NCI-H510A (cell line): ENCODE results near the gene TCF3.
"Not testable (repeated sequence)": the region's sequence is repeated elsewhere in the genome, so short reads cannot be mapped to it uniquely, and the experiment has no call there.

Experiments
- DNase-seq: peaks from one replicate; lab custom pipeline; 2025; lab: John Stamatoyannopoulos, UW

Gene TCF3

DNA sequence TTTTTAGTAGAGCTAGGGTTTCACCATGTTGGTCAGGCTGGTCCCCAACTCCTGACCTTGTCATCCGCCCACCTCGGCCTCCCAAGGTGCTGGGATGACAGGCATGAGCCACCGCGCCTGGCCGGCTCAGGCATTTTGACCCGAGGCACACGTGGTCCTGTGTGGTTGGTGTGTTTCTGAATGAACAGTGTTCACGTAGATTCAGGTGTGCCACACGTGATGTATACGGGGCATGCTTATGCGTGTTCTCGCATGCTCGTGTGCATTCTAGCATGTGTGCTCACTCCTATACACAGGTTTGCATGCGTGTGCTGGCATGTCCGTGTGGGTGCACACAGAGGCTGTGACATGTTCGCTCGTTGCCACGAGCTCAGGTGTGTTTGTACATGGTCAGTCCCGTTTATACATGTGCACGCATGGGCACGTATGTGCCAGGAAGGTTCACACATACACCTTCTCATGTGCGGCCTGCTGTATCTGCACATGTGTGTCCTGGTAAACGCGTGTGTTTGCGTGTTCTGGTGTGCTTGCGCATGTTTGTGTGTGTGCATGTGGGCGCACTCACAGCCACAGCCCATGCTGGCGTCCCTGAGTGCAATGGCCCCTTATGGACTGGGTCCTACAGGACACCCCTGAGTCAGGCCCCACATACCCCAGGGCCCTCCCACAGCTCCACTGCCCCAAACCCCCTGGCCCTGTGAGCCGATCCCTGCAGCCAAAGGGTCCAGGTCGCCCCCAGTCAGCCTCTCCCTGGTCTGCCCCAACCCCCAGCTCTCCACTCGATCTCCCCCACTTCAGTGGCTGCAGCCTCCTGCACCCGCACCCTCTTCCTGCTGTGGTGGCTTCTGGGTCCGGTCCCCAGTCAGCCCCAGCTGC lies 20.6 kb upstream of the TCF3 start:
- no peak for DNase-seq

DNA sequence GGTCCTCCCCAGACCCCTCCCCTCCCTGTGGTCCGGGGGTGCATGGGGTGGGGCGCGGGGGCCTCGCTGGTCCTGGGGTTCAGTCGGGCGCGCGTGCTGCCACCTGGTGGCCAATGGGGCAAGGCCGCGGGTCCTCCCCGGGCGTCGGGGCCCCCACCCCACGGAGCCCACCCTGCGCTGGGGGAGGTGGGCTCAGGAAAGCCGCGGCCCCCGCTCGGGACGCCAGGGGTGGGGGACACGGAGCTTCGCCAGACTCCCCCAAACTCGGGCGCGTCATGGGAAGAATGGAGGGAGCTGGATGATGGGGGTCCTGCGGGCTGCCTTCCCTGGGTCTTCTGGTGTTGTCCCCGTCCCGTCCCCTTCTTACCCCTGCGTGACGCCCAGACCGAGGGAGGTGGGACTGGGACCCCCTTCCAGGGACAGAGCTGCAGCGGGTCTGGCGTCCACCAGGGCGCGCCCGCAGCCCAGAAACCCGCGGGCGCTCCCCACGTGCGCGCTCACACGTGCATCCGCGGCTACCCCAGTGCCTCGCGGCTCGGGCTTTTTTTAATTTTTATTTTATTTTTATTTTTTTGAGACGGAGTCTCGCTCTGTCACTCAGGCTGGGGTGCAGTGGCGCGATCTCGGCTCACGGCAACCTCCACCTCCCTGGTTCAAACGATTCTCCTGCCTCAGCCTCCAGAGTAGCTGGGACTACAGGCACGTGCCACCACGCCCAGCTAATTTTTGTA lies 19.8 kb upstream of the TCF3 start:
- DNase-seq, result no peak

DNA sequence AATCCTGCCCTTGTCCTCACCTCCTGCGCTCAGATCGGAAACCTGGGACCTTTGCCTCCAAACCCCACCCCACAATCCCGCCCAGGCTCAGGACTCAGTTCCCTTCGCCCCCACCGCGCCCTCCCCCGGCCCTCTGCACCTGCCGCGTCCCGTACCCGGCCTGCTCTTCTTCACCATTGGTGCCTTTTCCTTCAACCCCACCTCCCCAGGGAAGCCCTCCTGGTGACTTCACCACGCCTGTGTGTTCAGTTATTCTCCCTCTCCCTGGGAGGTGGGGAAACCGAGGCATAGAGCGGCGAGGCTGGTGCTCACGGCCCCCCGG lies 19.3 kb upstream of the TCF3 start:
- DNase-seq, result no peak

DNA sequence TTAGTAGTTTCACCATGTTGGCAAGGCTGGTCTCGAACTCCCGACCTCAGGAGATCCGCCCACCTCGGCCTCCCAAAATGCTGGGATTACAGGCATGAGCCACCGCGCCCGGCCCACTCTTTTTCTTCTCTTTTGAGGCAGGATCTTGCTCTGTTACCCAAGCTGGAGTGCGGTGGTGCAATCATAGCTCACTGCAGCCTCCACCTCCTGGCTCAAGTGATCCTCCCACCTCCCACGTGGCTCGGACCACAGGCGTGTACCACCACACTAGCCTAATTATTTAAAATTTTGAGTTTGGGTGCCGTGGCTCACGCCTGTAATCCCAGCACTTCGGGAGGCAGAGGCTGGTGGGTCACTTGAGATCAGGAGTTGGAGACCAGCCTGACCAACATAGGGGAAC lies 18.3 kb upstream of the TCF3 start:
- DNase-seq, result not testable (repeated sequence)

DNA sequence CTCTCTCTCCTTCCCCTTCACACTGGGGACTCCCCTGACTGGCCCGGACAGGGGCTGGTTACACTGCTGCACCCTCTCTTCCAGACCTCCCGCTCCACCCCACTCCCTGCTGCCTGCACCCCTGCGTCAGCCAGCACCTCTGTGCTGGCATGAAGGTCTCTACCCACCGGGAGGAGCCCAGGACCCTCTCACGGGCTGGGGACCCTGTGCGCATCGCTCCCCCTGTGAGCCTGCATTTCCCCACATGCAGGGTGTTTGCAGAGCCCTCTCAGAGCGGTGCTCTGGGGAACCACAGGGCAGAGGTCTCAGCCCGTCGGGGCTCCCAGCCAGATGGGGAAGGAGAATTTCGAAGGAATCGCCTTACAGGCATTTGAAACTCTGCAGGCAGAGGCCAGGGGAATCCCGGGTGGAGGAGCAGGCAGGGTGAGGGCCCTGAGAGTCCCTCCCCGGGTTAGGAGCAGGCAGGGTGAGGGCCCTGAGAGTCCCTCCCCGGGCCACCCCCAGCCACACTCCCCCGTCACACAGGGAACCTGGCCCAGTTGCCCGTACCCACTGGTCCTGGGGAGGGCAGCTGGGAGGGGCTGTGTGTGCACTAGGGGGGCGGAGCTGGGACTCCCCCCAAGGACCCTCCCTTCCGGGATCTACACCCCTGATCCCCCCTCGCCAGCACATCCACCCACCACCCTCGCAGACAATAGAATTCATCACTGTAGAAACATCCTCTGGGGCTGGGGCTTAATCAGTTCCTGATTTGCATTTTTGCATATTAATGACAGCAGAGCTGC lies 16.3 kb upstream of the TCF3 start:
- no peak for DNase-seq

DNA sequence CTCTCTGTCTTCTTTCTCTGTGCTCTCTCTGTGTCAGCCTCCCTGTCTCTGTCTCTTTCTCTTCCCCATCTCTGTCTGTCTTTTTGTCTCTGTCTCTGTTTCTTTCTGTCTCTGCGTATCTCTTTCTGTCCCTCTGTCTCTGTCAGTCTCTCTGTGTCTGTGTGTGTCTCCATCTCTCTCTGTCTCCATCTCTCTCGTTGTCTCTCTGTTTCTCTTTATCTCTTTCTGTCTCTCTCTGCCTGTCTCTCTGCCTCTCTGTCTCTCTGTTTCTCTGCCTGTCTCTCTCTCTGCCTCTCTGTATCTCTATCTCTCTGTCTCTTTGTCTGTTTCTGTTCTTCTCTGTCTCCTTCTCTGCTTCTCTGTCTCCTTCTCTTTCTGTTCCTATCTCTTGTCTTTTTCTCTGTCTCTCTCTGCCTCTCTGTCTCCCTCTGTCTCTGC lies 15.7 kb upstream of the TCF3 start:
- DNase-seq, result no peak

DNA sequence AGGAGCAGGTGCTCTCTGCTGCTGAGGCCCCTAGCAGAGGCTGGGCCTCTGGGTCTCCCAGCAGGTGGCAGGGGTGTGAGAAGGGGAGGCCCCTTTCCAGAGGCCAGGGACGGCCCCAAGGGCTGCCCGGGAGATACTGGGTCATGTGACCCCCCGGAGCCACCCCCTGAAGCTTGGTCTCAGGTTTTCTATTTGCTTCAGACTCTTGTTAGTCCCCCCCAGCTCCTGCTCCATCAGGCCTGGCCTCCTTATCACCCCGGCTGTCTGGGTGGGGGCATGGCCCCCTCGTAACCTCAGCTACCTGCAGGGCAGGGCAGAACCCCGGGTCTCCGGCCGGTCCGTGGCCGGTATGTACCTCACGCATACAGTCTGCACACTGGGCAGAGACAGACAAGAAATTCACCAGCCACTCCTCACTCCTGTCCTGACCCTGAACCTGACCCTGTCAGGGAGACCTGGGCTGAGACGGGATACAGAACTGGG lies 13.2 kb upstream of the TCF3 start:
- DNase-seq, result no peak

DNA sequence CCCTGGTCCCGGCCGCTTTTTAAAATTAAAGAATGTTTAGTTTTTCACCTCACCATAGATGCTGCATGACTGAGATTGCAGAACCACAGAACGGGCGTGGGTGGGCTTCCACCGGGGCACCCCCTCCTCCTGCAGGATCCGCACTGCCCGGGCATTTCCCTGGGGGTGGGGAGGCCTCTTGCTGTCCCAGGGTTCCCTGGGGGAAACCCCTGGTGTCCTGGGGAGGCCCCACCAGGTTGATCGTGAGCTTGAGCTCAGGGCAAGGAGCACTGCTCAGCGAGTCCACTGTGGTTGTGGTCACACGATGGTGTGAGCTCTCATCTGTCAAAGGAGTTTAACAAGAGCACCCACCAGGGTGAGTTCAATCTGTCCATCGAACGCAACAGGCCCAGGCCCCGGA lies 11.4 kb upstream of the TCF3 start:
- no peak for DNase-seq

DNA sequence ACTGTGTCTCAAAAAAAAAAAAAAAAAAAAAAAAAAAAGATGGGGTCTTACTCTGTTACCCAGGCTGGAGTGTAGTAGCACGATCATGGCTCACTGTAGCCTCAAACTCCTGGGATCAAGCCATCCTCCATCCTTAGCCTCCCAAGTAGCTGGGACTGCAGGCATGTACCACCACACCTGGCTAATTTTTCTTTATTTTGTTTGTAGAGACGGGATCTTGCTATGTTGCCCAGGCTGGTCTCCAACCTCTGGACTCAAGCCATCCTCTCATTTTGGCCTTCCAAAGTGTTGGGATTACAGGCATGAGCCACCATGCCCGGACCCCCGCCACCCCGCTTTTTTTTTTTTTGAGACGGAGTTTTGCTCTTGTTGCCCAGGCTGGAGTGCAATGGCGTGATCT lies 10.8 kb upstream of the TCF3 start:
- DNase-seq, result not testable (repeated sequence)

DNA sequence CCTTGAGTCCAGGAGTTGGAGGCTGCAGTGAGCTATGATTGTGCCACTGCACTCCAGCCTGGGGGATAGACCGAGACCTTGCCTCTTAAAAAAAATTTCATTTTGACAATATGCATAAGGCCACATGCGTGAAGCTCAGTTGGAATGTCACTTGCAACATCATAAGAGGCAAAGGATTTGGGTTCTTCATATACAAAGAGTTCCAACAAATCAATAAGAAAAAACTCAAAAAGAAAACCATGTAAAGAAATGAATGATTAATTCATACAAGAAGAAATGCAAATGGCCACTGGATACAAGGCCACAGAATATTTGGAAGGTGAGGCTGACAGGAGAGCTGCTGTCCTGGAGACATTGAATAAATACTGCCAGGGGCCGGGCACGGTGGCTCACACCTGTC lies 9.6 kb upstream of the TCF3 start:
- no peak for DNase-seq

DNA sequence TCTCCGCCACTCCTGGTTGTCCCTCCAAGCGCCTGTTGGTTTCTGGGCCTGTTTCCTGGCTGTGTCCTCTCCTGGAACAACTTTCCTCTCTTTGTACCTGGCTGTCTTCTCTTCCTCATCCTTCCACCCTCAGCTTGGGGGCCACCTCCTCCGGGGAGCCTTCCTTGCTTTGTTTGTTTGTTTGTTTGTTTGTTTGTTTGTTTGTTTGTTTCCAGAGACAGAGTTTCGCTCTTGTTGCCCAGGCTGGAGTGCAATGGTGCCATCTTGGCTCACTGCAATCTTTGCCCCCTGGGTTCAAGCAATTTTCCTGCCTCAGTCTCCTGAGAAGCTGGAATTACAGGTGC lies 6.6 kb upstream of the TCF3 start:
- DNase-seq, result no peak

DNA sequence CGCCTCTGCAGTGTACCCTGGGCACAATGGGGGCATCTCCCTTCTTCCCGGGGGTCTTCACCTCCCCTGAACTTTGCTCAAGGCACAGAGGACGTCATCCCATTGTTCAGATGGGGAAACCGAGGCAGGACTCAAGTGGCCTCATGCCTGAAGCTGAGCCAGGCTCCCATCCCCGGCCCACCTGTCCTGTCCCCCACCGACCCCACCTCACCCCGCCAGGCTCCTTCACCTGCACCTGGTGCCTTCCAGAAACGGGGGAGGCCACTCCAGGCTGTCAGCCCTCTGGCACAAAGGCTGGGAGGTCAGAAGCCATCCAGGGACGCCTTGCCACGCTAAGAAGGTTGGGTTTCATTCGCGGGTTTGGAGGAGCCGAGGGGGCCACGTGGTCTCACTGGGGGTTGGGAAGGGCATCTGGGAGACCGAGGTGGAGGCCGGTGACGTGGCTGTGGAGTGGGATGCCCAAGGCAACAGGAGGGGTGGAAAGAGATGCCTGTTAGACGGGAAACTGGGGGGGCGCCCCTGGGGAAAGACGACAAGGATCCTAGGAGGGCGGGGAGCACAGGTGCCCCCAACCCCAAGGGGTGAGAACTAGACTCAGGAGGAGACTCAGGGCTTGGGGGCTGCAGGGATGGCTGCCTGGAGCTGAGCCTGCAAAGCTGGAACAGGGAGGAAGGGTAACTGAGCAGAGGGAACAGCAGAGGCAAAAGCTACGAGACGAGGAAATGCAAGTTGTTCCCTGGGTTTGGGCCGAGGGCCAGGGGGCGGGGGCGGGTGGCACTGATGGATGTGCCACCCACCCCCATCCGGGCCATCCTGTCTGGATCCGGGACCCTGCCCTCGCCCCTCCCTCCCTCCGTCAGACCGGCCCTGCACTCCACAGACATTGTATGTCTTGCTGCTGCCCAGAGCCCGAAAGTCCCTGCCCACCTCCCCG lies 6.0 kb upstream of the TCF3 start:
- DNase-seq, result no peak

DNA sequence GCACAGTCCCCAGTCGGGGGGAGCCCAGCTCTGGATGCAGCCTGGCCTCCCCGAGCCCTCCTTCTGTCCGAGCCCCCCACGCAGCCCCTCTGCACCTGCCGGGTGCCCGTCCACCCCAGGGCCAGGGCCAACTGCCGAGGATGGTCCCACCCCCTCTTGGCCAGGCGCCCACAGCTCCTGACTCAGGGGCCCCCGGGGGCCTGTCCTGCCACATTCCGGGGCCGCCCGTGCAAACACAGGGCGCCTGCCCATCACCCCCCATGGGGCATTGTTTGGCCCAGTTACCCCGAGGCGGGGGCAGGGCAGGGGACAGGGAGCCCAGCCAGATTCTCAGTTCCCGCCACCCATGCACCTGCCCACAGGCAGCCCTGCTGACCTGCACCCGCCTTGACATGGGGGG lies 5.3 kb upstream of the TCF3 start:
- DNase-seq, result no peak

DNA sequence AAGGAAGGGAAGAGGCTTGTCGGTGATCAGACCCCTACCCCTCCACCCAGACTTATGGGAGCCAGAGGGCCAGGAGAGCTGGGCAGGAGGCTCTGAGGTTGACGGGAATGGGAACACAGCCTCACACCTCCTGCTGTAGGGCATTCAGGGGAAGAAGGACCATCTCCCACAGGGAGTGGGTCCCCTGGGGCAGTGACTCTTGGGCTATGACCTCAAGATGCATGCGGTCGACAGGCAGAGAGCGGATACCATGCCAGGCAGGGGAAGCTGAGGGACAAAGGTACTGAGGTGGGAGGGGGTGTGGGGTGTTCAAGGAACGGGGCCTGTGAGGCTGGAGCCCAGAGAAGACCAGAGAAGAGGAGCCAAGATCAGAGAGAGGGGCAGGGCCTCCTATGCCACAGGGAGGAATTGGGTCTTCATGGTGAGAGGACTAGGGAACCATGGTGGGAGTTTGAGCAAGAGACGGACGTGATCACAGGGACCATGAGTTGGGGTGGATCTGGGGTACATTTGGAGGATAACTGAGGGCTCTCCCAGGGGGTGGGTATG lies 4.6 kb upstream of the TCF3 start:
- DNase-seq, result no peak

DNA sequence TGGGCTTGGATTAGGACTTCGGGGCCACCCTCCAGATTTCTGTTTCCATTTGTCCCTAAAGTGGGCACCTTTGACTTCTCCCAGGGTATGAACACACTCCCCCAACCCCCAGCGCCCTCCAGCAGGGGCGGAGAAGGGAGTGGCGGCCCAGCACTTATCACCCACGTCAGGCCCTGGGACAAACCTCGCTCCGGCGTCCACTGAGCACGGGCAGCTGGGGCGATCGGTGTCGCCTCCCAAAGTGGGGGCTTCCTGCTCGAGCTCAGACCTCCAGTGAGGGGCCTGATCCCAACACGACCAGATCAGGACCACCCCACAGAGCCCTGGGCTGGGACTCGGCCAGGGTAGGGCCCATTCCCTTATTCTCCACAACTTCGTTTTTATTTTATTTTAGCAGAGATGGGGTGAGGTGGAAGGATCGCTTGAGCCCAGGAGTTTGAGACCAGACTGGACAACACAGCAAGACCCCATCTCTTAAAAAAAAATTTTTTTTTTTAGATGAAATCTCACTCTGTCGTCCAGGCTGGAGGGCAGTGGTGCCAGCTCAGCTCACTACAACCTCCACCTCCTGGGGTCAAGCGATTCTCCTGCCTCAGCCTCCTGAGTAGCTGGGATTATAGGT lies 3.7 kb upstream of the TCF3 start:
- no peak for DNase-seq

DNA sequence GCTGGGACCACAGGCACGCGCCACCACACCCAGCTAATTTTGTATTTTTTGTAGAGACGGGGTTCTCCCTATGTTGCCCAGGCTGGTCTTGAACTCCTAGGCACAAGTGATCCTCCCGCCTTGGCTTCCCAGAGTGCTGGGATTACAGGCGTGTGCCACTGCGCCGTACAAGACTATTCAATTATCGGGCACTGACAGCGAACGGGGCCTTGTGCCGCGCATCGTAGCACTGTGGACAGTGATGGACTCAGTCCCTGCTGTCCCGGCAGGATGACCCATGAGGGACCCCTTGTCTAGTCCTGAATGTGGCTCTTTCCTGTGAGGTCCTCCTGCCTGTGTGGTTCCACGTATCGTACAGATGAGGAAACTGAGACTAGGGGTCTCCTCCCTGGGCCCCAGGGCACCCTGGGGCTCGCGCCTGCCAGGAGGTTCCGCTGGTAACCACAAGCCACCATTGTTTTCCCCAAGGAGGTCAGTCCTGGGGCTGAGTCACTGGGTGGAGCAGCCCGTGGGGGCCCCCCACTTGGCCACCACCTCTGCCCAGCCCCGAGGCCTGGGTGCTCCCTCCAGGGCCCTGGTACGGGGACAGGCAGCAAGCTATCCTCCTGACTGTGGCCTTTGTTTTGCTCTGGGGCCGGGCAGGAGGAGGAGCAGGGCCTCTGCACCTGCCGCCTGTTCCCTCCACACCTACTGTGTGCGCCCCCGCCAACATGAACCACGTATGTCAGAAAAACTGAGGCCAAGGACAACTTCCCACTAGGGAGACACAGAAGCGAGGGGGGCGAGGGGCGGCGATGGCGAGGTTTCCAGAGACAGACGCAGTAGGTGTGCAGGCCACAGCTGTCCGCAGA lies 2.9 kb upstream of the TCF3 start:
- DNase-seq, result no peak

DNA sequence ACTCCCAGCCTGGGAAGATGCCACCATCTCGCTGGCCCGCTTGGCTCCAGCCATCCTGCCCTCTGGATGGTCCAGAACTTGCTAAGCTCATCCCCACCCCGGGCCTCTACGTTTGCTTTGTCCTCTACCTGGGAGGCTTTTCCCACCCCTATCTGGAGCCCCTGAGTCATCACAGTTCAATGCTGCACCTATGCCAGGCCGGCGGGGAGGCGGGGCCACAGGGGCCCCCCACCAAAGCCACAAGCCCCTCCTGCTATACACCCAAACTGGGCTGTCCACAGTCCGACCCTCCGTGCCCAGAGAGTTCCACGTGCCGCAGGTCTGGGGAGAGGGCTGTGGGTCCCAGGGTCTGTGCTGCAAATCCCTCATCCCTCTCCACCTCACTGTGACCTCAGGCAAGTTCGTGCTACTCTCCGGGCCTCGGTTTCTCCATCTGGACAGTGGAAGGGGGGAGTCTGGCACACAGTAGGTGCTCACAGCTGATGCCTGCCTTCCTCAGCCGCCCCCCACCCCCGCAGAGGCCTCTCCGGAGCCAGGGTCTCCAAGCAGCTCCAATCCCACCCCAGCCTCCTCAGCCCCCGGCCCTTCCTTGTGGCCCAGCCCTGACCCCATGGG lies 1.9 kb upstream of the TCF3 start:
- DNase-seq, result no peak

DNA sequence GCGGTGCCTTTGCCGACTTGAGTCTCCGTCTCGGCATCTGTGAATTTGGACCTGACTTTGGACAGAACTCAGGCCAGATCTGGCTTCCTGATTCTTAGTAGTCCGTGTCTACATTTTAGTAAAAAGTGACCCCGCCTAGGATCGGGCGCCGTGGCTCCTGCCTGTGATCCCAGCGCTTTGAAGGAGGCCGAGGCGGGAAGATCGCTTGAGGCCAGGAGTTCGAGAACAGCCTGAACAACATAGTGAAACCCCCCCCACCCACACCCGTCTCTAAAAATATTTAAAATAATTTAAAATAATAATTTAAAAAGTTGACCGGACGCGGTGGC lies 849 bp upstream of the TCF3 start:
- no peak for DNase-seq

DNA sequence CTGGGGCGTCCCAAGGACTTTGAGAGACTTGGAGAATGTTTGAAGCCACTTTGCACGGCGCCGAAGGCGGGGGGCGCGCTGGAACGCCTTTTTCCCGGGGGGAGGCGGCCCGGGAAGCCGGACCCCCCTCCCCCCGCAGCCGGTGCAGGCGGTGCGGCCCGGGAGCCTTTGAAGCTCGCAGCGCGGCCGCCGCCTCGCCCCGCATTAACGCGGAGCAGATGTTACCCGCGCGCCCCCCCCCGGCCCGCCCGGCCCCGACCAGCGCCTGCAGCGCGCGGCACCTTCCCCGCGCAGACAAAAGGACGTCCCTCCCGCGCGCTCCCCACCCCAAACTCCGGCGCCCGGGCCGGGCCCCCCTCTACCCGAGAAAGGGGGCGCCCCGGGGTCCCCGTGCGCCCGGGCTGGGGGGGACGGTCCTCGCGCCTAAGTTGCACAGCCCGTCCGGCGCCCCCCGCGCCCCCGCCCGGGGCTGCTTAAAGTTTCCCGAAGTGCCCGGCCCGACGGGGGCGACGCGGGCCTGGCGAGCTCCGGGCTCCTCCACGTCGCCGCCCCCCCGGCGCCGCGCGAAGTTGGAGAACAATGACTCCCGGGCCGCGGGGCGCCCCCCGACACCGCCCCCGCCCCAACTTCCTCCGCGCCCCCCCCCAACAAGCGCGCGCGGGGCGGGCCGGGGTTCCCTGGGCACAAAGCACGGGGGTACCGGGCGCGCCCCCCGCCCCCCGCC lies 685 bp downstream of the TCF3 start:
- no peak for DNase-seq
